ENCODE data around the gene IFT88. TPM values are rescaled to one million over a fixed set of nuclear protein-coding genes. Genes with fewer than 3 reads are reported as not detected.

The IFT88 gene
- total RNA-seq, 1 experiment from 2014 or later = 12.1 TPM

DNA sequence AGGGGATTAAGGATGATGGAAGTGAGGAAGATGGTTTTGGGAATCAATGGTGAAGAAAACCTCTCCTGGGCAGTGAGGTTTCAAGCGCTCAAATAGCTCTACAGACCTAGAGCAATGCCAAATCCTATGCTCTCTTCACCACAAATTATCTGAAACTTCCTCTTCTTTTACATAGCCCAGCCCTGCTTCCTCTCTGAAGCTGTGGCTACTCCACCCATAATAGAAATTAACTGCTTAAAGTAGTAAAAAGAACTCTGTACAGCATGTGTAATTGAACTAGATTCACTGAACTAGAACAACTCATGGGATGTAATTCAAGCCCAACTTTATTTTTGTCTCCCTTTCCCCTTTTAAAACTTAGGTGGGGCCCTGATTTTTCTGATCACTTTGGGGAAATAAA is 20.4 kb upstream of the IFT88 start:
- H3K36me3 Mint-ChIP-seq (ENCODE audit: insufficient read depth, unreplicated experiment) = no peaks in the 10 kb centered on the region
- intact Hi-C loops (cut with micrococcal nuclease; ENCODE audit: unreplicated experiment) = no loop called here
- Histone ChIP-seq H3K4me1 (peaks cover 7% of the 10 kb centered on the region), H3K9me3 (no peaks in the 10 kb centered on the region; the same call in 1 of the 2 replicates), H3K4me3 (ENCODE audit: low read depth, low read length) (no peak overlapping the region), H3K27me3 (replicated peaks; ENCODE audit: control insufficient read depth, insufficient read depth, low read length) (no peaks in the 10 kb centered on the region), H3K36me3 (ENCODE audit: control insufficient read depth, insufficient read depth, low read length) (no peaks in the 10 kb centered on the region)
- H3K4me3 Mint-ChIP-seq (ENCODE audit: unreplicated experiment) = no peak overlapping the region
- BruUV-seq (replicated peaks) = no TSS peak
- no peaks in the 10 kb centered on the region for H3K27me3 Mint-ChIP-seq (ENCODE audit: insufficient read depth, unreplicated experiment)
- ChIA-PET CTCF (no interaction called here), POLR2A (no interaction called here)
- DNase-seq = no peak
- no peaks in the 10 kb centered on the region for H3K4me1 Mint-ChIP-seq (ENCODE audit: low read depth, unreplicated experiment)
- TF ChIP-seq, protein P1, sequence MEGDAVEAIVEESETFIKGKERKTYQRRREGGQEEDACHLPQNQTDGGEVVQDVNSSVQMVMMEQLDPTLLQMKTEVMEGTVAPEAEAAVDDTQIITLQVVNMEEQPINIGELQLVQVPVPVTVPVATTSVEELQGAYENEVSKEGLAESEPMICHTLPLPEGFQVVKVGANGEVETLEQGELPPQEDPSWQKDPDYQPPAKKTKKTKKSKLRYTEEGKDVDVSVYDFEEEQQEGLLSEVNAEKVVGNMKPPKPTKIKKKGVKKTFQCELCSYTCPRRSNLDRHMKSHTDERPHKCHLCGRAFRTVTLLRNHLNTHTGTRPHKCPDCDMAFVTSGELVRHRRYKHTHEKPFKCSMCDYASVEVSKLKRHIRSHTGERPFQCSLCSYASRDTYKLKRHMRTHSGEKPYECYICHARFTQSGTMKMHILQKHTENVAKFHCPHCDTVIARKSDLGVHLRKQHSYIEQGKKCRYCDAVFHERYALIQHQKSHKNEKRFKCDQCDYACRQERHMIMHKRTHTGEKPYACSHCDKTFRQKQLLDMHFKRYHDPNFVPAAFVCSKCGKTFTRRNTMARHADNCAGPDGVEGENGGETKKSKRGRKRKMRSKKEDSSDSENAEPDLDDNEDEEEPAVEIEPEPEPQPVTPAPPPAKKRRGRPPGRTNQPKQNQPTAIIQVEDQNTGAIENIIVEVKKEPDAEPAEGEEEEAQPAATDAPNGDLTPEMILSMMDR (IDR thresholded peaks at IDR 0.05; ENCODE audit: insufficient read depth in 1 of 2, low read depth in 1 of 2, low read length in 1 of 2, severe bottlenecking in 1 of 2, unreplicated experiment in 1 of 2) = no peak
- H3K9me3 Mint-ChIP-seq (ENCODE audit: unreplicated experiment) = no peaks in the 10 kb centered on the region
- H3K27ac Mint-ChIP-seq (ENCODE audit: unreplicated experiment) = no peak overlapping the region

DNA sequence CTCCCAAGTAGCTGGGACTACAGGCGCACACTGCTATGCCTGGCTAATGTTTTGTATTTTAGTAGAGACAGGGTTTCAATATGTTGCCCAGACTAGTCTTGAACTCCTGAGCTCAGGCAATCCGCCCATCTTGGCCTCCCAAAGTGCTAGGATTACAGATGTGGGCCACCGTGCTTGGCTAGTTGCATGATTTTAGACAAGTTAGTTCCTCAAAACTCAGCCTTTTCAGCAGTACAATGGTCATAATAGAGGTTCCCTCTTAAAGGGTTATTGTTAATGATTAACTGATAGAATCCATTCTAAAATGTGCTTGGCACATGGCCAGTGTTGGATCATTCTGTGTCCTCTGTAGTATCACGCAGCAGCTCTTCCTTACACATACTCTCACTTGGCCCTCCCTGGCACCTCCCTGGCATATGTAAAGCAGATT is 19.5 kb upstream of the IFT88 start:
- Histone ChIP-seq H3K4me3 (ENCODE audit: low read depth, low read length) (no peak overlapping the region), H3K4me1 (peaks cover 7% of the 10 kb centered on the region), H3K9me3 (no peaks in the 10 kb centered on the region; the same call in 1 of the 2 replicates), H3K36me3 (ENCODE audit: control insufficient read depth, insufficient read depth, low read length) (no peaks in the 10 kb centered on the region), H3K27me3 (replicated peaks; ENCODE audit: control insufficient read depth, insufficient read depth, low read length) (no peaks in the 10 kb centered on the region)
- ChIA-PET CTCF (no interaction called here), POLR2A (no interaction called here)
- no peaks in the 10 kb centered on the region for H3K36me3 Mint-ChIP-seq (ENCODE audit: insufficient read depth, unreplicated experiment)
- intact Hi-C loops (cut with micrococcal nuclease; ENCODE audit: unreplicated experiment) = no loop called here
- no peaks in the 10 kb centered on the region for H3K27me3 Mint-ChIP-seq (ENCODE audit: insufficient read depth, unreplicated experiment)
- TF ChIP-seq, protein P1 (IDR thresholded peaks at IDR 0.05; ENCODE audit: insufficient read depth in 1 of 2, low read depth in 1 of 2, low read length in 1 of 2, severe bottlenecking in 1 of 2, unreplicated experiment in 1 of 2) = no peak
- no TSS peak for BruUV-seq (replicated peaks)
- H3K27ac Mint-ChIP-seq (ENCODE audit: unreplicated experiment) = no peak overlapping the region
- no peaks in the 10 kb centered on the region for H3K4me1 Mint-ChIP-seq (ENCODE audit: low read depth, unreplicated experiment)
- H3K9me3 Mint-ChIP-seq (ENCODE audit: unreplicated experiment) = no peaks in the 10 kb centered on the region
- DNase-seq = no peak
- H3K4me3 Mint-ChIP-seq (ENCODE audit: unreplicated experiment) = no peak overlapping the region

DNA sequence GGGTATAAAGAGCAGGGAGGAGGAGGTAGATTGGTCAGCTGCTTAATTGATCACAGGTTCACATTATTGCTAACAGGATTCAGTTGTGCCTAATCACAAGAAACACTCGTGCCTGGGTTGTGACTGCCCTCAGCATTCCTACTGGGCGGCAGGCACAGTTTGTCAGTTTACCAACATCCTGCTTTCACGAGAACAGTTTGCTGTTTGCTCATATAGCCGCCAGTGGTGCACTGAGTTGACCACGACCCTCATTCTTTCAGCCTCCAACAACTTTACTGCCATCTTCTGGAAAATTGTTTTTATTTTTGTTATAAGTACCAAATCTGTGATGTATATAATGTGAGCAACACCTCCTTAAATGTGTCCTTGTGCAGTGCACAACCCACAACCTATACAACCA is 16.2 kb upstream of the IFT88 start:
- Mint-ChIP-seq H3K36me3 (ENCODE audit: insufficient read depth, unreplicated experiment) (no peaks in the 10 kb centered on the region), H3K4me1 (ENCODE audit: low read depth, unreplicated experiment) (no peaks in the 10 kb centered on the region), H3K9me3 (ENCODE audit: unreplicated experiment) (no peaks in the 10 kb centered on the region), H3K4me3 (ENCODE audit: unreplicated experiment) (no peak overlapping the region), H3K27me3 (ENCODE audit: insufficient read depth, unreplicated experiment) (no peaks in the 10 kb centered on the region), H3K27ac (ENCODE audit: unreplicated experiment) (no peak overlapping the region)
- intact Hi-C loops (cut with micrococcal nuclease; ENCODE audit: unreplicated experiment) = loop anchor here (1.0 kb wide), 1 partner anchor 55 kb away; no protein-coding TSS in a partner anchor
- no peaks in the 10 kb centered on the region for H3K36me3 ChIP-seq (ENCODE audit: control insufficient read depth, insufficient read depth, low read length)
- TF ChIP-seq, protein P1 (IDR thresholded peaks at IDR 0.05; ENCODE audit: insufficient read depth in 1 of 2, low read depth in 1 of 2, low read length in 1 of 2, severe bottlenecking in 1 of 2, unreplicated experiment in 1 of 2) = no peak
- no peak overlapping the region for H3K4me3 ChIP-seq (ENCODE audit: low read depth, low read length)
- peaks cover 7% of the 10 kb centered on the region for H3K4me1 ChIP-seq
- no peak for DNase-seq
- no peaks in the 10 kb centered on the region; the same call in 1 of the 2 replicates for H3K9me3 ChIP-seq
- CTCF ChIA-PET = no interaction called here
- H3K27me3 ChIP-seq (replicated peaks; ENCODE audit: control insufficient read depth, insufficient read depth, low read length) = no peaks in the 10 kb centered on the region
- BruUV-seq (replicated peaks) = no TSS peak
- POLR2A ChIA-PET = interaction anchor here (0.7 kb wide), 1 partner anchor 166 kb away, joined by 4 read pairs; no protein-coding TSS in a partner anchor

All from Caco-2 (cell line).